SK-N-SH (cell line): ENCODE data around the gene BDNF. TPM values are rescaled to one million over a fixed set of nuclear protein-coding genes. Genes with fewer than 3 reads are reported as not detected.

Experiments
- CTCF ChIA-PET: fragments of 300-600, 350-600 bp; formaldehyde crosslinking; extraction: SDS; loops from one replicate; lab custom pipeline; 2021; lab: Yijun Ruan, JAX
- POLR2A ChIA-PET: fragments of 350-600 bp; sonication (Branson Sonifier 250); formaldehyde crosslinking; extraction: SDS; loops from one replicate; lab custom pipeline; 2020; ENCODE audit warnings: antibody characterized with exemption, inconsistent platforms; lab: Yijun Ruan, JAX
- DNase-seq: peaks from one replicate; pipeline ENCODE4 v3.0.0; 2012
- H2AFZ ChIP-seq: fragments of 200-600 bp; sonication (generic); 2 replicates; pipeline ENCODE4 v1.8.1; 2016; ENCODE audit warnings: antibody characterized with exemption, mild to moderate bottlenecking, low read depth
- H3F3A ChIP-seq: fragments of 200-600 bp; sonication (generic); replicated peaks from 2 replicates; pipeline ENCODE3; 2016; ENCODE audit warnings: antibody characterized with exemption, mild to moderate bottlenecking; ENCODE audit not compliant: insufficient read depth
- H3K27ac ChIP-seq, 2 experiments: fragments of 200-500 bp in 1 of 2; fragments of 200-600 bp in 1 of 2; sonication (Bioruptor generic) in 1 of 2; sonication (generic), shearing (Covaris generic) in 1 of 2; 2 replicates each; pipeline versions ENCODE4 v1.5.1 to v1.6.1; 2014 to 2016; ENCODE audit warnings: low read depth in 2 of 2, inconsistent platforms in 1 of 2, low read length in 1 of 2, mild to moderate bottlenecking in 1 of 2, mixed read lengths in 1 of 2
- H3K27me3 ChIP-seq: fragments of 200-600 bp; sonication (generic), shearing (Covaris generic); 2 replicates; pipeline ENCODE4 v1.6.1; 2016; ENCODE audit warnings: mixed run types; ENCODE audit not compliant: insufficient read depth
- H3K36me3 ChIP-seq, 2 experiments: fragments of 200-500 bp in 1 of 2; fragments of 200-600 bp in 1 of 2; sonication (Bioruptor generic) in 1 of 2; sonication (generic) in 1 of 2; replicated peaks in 1 of 2; 2 replicates each; pipeline versions ENCODE3 to v1.5.1; 2014 to 2016; ENCODE audit warnings: low read length in 1 of 2, mild to moderate bottlenecking in 1 of 2; ENCODE audit not compliant: insufficient read depth in 2 of 2, control insufficient read depth in 1 of 2
- H3K4me1 ChIP-seq, 2 experiments: fragments of 200-500 bp in 1 of 2; fragments of 200-600 bp in 1 of 2; sonication (Bioruptor generic) in 1 of 2; sonication (generic), shearing (Covaris generic) in 1 of 2; 2 replicates each; pipeline versions ENCODE4 v1.5.1 to v1.6.1; 2014 to 2016; ENCODE audit warnings: low read depth in 1 of 2, low read length in 1 of 2, mixed run types in 1 of 2; ENCODE audit not compliant: insufficient read depth in 2 of 2, control insufficient read depth in 1 of 2
- H3K4me2 ChIP-seq: fragments of 200-600 bp; sonication (generic), shearing (Covaris generic); 2 replicates; pipeline ENCODE4 v1.6.1; 2017; ENCODE audit warnings: mixed run types
- H3K4me3 ChIP-seq, 2 experiments: fragments of 200-500 bp in 1 of 2; fragments of 200-600 bp in 1 of 2; sonication (Bioruptor generic) in 1 of 2; sonication (generic), shearing (Covaris generic) in 1 of 2; 2 replicates each; pipeline versions ENCODE4 v1.5.1 to v1.8.1; 2014 to 2016; ENCODE audit warnings: low read depth in 2 of 2, inconsistent platforms in 1 of 2, low read length in 1 of 2, mild to moderate bottlenecking in 1 of 2, mixed read lengths in 1 of 2, moderate library complexity in 1 of 2
- H3K79me2 ChIP-seq: fragments of 200-600 bp; sonication (generic); 2 replicates; pipeline ENCODE4 v1.8.1; 2017; ENCODE audit warnings: mild to moderate bottlenecking; ENCODE audit not compliant: insufficient read depth
- H3K9ac ChIP-seq: fragments of 200-600 bp; sonication (generic); 2 replicates; pipeline ENCODE4 v1.6.1; 2017; ENCODE audit warnings: mixed run types
- H3K9me2 ChIP-seq: fragments of 200-600 bp; sonication (generic); 2 replicates; pipeline ENCODE4 v1.6.1; 2017; ENCODE audit warnings: mixed run types
- H3K9me3 ChIP-seq: fragments of 200-600 bp; sonication (generic); 2 replicates; pipeline ENCODE4 v1.6.1; 2017; ENCODE audit warnings: mixed run types, mild to moderate bottlenecking, moderate library complexity
- H4K20me1 ChIP-seq: fragments of 200-600 bp; sonication (generic); 2 replicates; pipeline ENCODE4 v1.6.1; 2017; ENCODE audit warnings: mild to moderate bottlenecking, mixed run types; ENCODE audit not compliant: insufficient read depth
- CHD2 ChIP-seq: fragments of 150-350 bp; IDR thresholded peaks from 2 replicates; pipeline ENCODE4 v1.6.1; 2018; ENCODE audit warnings: low read length; ENCODE audit not compliant: partially characterized antibody
- ELF1 ChIP-seq: IDR thresholded peaks from 2 replicates; pipeline ENCODE4 v1.4.0; 2012
- EP300 ChIP-seq, 2 experiments: IDR thresholded peaks; 2 replicates each; pipeline versions ENCODE4 v1.4.0 to v1.6.1; 2012; ENCODE audit warnings: borderline replicate concordance in 1 of 2, low read depth in 1 of 2, low read length in 1 of 2
- EZH2phosphoT487 ChIP-seq: fragments of 200-600 bp; sonication (generic); IDR thresholded peaks from 2 replicates; pipeline ENCODE4 v1.6.1; 2017; ENCODE audit warnings: low read depth, mixed run types, mild to moderate bottlenecking, antibody characterized with exemption, moderate library complexity, borderline replicate concordance
- FOSL2 ChIP-seq: IDR thresholded peaks from 2 replicates; pipeline ENCODE4 v1.4.0; 2012; ENCODE audit warnings: low read depth, mild to moderate bottlenecking, moderate library complexity, borderline replicate concordance
- FOXJ3 ChIP-seq: sonication (generic); formaldehyde crosslinking; IDR thresholded peaks from 2 replicates; pipeline ENCODE4 v1.5.1; 2020; ENCODE audit warnings: mild to moderate bottlenecking, missing genetic modification reagents
- FOXM1 ChIP-seq: IDR thresholded peaks from 2 replicates; pipeline ENCODE4 v1.4.0; 2012; ENCODE audit warnings: low read depth, mild to moderate bottlenecking
- GABPA ChIP-seq: IDR thresholded peaks from 2 replicates; pipeline ENCODE4 v1.4.0; 2012; ENCODE audit warnings: low read depth, mild to moderate bottlenecking
- GATA2 ChIP-seq: sonication (generic); formaldehyde crosslinking; IDR thresholded peaks from 2 replicates; pipeline ENCODE4 v1.5.0; 2020; ENCODE audit warnings: mild to moderate bottlenecking, missing genetic modification reagents
- MAX ChIP-seq: IDR thresholded peaks from 2 replicates; pipeline ENCODE4 v1.4.0; 2012; ENCODE audit warnings: low read depth
- MEF2A ChIP-seq: IDR thresholded peaks from 2 replicates; pipeline ENCODE4 v1.4.0; 2012; ENCODE audit warnings: low read depth, borderline replicate concordance
- MXI1 ChIP-seq: IDR thresholded peaks from 2 replicates; pipeline ENCODE4 v1.6.1; 2012; ENCODE audit warnings: mild to moderate bottlenecking, low read depth, low read length, improper control_type of control experiment
- NRF1 ChIP-seq: IDR thresholded peaks from 2 replicates; pipeline ENCODE4 v1.6.1; 2012; ENCODE audit warnings: low read depth, mild to moderate bottlenecking, low read length
- PBX3 ChIP-seq: IDR thresholded peaks from 2 replicates; pipeline ENCODE4; 2012
- POLR2AphosphoS5 ChIP-seq: IDR thresholded peaks from 2 replicates; pipeline ENCODE4 v1.6.1; 2012; ENCODE audit warnings: low read depth, low read length
- RCOR1 ChIP-seq: fragments of 150-350 bp; IDR thresholded peaks from 2 replicates; pipeline ENCODE4 v1.6.1; 2017; ENCODE audit warnings: antibody characterized with exemption, low read length
- REST ChIP-seq: IDR thresholded peaks from 2 replicates; pipeline ENCODE4 v1.6.1; 2012; ENCODE audit warnings: mild to moderate bottlenecking, low read depth, low read length, moderate library complexity
- RFX5 ChIP-seq: IDR thresholded peaks from 2 replicates; pipeline ENCODE4 v1.6.1; 2012; ENCODE audit warnings: mild to moderate bottlenecking, improper control_type of control experiment, low read length
- SIN3A ChIP-seq: IDR thresholded peaks from 2 replicates; pipeline ENCODE4 v1.6.1; 2012; ENCODE audit warnings: low read depth, mild to moderate bottlenecking, low read length, moderate library complexity, borderline replicate concordance
- SMC3 ChIP-seq: IDR thresholded peaks from 2 replicates; pipeline ENCODE4 v1.6.1; 2012; ENCODE audit warnings: low read depth, low read length, improper control_type of control experiment
- TAF1 ChIP-seq: IDR thresholded peaks from 2 replicates; pipeline ENCODE4 v1.6.1; 2012; ENCODE audit warnings: low read depth, mild to moderate bottlenecking, low read length, moderate library complexity, borderline replicate concordance
- USF1 ChIP-seq: IDR thresholded peaks from 2 replicates; pipeline ENCODE4 v1.4.0; 2012; ENCODE audit warnings: low read depth, borderline replicate concordance
- USF2 ChIP-seq: fragments of 150-350 bp; IDR thresholded peaks from 2 replicates; pipeline ENCODE4 v1.6.1; 2017; ENCODE audit warnings: antibody characterized with exemption, low read length, low read depth, borderline replicate concordance
- YY1 ChIP-seq: IDR thresholded peaks from 2 replicates; pipeline ENCODE4 v1.4.0; 2012; ENCODE audit warnings: low read depth, mild to moderate bottlenecking
- WGBS: methylation state at CpG from one replicate; pipeline ENCODE4 v1.1.6; 2017; ENCODE audit warnings: low lambda C conversion rate; 5-methylcytosine and 5-hydroxymethylcytosine counted together
- polyA plus RNA-seq, 3 experiments: library from polyadenylated mRNA; depleted of rRNA; stranded (reverse); fragments of >200 nt; gene quantifications; 2 replicates each; pipeline ENCODE4 v1.2.3, GENCODE V29; 2012

Gene BDNF
- polyA plus RNA-seq, 1 of the 3 experiments (the other 2 are of a cell fraction) = 21.3 TPM

GRCh38 chr11:27718346-27718862 lies 18.1 kb upstream of the BDNF start:
- H3K4me2 ChIP-seq = peak overlapping the region; percentile 91
- CTCF ChIA-PET = interaction anchor here (0.6 to 14.0 kb wide), 5 partner anchors 16 to 811 kb away, joined by 3 to 243 read pairs (median 4); partner anchors contain the start of gene BDNF
- TF ChIP-seq USF1 (no peak), FOSL2 (no peak), GABPA (no peak), POLR2AphosphoS5 (peak; percentile 45), FOXM1 (no peak), RCOR1 (no peak), REST (no peak), YY1 (no peak), GATA2 (CRISPR knock-in tag) (peak; percentile 49), NRF1 (0 out of 2 replicates have a peak, but pooled peaks have one; percentile 8), TAF1 (0 out of 2 replicates have a peak, but pooled peaks have one; percentile 18), MXI1 (no peak), SIN3A (peak; percentile 23; the same call in 1 of the 2 replicates), FOXJ3 (no peak), EP300 (IDR thresholded peaks at IDR 0.05; ENCODE audit: borderline replicate concordance in 1 of 2, low read depth in 1 of 2, low read length in 1 of 2) (no peak), MAX (peak; percentile 44; the same call in 1 of the 2 replicates), CHD2 (peak; percentile 4), MEF2A (no peak), EZH2phosphoT487 (no peak), PBX3 (no peak; the same call in 1 of the 2 replicates), ELF1 (no peak), RFX5 (peak; percentile 33; the same call in 1 of the 2 replicates), USF2 (no peak), SMC3 (no peak)
- WGBS = 2% methylated on average over 26 of the region's 30 CpGs
- H4K20me1 ChIP-seq = no peaks in the 10 kb centered on the region
- H3K9me2 ChIP-seq = no peaks in the 10 kb centered on the region
- peak overlapping the region; percentile 91 for H3K9ac ChIP-seq
- H3K36me3 ChIP-seq = no peaks in the 10 kb centered on the region
- peak; percentile 76 for DNase-seq
- peaks cover 5 to 21% of the 10 kb centered on the region in 2 experiments; a peak in 3 of 4 replicates for H3K4me1 ChIP-seq
- peak overlapping the region; percentile 94; the same call in 1 of the 2 replicates for H2AFZ ChIP-seq
- peak overlapping the region; percentile 70 to 93 for H3K27ac ChIP-seq
- H3K79me2 ChIP-seq = no peaks in the 10 kb centered on the region
- POLR2A ChIA-PET = interaction anchor here (0.7 to 1.5 kb wide), 5 partner anchors 12 to 812 kb away, joined by 3 to 5 read pairs (median 4); partner anchors contain the start of genes KIF18A and METTL15
- H3K9me3 ChIP-seq = no peaks in the 10 kb centered on the region
- H3F3A ChIP-seq = peaks cover 14% of the 10 kb centered on the region
- peaks cover 9% of the 10 kb centered on the region; the same call in 1 of the 2 replicates for H3K27me3 ChIP-seq
- peak overlapping the region; percentile 77 to 90 for H3K4me3 ChIP-seq
